ENCODE results near the gene CDY2A.
"Not testable (repeated sequence)": the region's sequence is repeated elsewhere in the genome, so short reads cannot be mapped to it uniquely, and the experiment has no call there.

CDY2A gene, protein sequence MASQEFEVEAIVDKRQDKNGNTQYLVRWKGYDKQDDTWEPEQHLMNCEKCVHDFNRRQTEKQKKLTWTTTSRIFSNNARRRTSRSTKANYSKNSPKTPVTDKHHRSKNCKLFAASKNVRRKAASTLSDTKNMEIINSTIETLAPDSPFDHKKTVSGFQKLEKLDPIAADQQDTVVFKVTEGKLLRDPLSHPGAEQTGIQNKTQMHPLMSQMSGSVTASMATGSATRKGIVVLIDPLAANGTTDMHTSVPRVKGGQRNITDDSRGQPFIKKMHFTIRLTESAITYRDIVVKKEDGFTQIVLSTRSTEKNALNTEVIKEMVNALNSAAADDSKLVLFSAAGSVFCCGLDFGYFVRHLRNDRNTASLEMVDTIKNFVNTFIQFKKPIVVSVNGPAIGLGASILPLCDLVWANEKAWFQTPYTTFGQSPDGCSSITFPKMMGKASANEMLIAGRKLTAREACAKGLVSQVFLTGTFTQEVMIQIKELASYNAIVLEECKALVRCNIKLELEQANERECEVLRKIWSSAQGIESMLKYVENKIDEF

DNA sequence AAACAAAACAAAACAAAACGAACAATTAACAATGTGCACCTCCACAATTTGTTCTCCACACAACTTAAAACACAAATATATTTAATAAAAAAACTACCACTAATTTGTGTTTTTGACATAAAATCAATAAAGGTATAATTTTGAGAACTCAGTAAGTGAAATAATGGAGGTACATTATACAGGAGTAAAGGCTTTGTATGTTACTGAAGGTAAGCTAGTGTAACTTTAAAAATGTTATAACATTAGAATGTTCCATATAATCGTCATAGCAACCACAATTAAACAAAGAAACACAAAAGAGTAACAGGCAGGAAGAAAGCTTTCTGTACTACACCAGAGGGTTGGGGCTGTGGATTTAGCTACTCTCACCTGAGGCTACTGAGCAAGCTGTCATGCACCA, at the start of gene CDY2A:
Gene CDY2A (plus strand): TSS at position 301 of the 400 bp plus-strand sequence. CDS start 328 bp downstream, outside the sequence.
- DNase-seq, result not testable (repeated sequence)

DNA sequence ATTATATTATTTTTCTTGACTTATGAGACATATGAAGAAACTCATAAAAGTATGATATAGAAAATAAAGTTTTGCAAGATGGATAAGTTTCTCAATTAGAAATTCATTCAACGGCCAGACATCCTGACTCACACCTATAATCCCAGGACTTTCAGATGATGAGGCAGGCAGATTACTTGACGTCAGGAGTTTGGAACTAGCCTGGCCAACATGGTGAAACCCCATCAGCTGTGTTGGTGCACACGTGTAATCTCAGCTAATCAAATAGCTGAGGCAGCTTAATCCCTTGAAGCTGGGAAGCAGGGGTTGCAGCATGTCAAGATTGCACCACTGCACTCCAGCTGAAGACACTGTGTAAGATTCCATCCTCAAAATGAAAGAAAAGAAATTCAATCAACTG, 28.0 kb upstream of the CDY2A start:
- DNase-seq, result not testable (repeated sequence)

- DNase-seq, result not testable (repeated sequence)
Measured at GRCh38 chrY:17998266-17998665, 27.3 kb upstream of the CDY2A start.

- DNase-seq, result not testable (repeated sequence)
Measured at GRCh38 chrY:18023897-18024296, 1.7 kb upstream of the CDY2A start.

DNA sequence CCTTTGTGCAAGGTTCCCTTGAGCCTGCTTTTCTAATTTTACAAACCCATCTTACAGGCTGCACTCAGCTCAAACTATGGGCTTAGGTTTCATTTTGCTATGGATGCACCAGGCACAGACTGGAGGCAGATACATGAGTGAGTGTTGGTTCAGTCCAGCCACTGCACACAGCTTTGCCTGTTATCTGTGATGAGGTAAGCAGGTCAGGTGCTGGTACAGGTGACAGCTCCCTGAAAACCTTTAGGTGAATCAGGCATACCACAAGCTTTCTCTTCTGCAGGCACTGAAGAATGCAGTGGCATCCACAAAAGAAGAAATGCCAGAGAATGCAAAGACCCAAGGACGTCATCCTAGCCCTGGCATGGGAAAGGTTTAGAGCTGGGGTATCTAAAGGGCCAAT, 3.3 kb downstream of the CDY2A start:
- not testable (repeated sequence) for DNase-seq

GRCh38 chrY:18030178-18030577, 4.6 kb downstream of the CDY2A start:
- DNase-seq, result not testable (repeated sequence)

DNA sequence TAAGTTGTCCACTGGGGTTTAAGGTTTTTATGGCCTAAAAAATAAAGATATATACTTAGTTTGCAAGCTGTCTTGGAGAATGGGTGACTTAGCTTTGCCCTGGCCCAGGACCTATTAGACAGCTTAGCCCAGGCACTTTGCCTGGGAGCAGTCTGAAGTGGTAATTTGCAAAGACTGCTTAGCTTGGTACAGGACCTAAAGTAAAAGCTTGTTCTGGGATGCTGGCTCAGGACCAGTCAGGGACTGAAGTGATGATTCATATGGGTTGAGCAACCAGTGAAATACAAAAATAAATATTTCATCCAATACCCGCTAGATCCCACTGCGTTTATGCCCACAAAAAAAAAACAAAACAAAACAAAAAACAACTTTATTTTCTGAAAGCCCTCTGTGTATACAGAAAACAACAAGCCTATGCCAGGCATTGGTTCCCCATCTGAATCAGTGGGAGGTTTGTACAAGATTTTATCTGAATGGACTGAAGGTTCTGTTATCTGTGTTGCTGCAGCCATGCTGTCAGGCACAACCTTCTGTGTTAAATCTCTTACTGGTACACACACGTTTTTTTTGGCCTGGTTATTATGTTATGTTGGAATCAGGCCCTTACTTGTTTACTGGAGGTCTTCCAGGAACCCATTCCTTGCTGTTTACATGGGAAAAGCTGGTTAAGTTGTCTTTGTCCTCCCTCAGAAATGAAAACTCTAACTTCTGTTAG, 8.7 kb downstream of the CDY2A start:
- not testable (repeated sequence) for DNase-seq

GRCh38 chrY:18034864-18035263, 9.3 kb downstream of the CDY2A start:
- not testable (repeated sequence) for DNase-seq

DNA sequence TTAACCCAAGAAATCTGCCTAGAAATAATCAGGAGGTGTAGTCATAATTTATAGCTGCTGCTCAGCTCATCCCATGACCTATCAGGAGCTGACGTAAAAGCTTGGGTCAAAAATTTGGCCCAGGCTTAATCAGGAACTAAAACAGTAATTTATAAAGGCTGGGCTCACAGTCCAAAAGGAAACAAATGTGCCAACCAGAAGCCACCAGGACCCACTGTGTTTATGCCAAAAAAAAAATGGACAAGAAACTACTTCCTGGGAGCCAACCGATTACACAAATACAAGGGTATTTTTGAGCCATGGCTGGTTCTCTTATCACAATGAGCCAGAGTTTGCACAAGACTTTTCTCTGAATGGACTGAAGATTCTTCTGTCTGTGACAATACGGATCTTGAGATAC, 19.4 kb downstream of the CDY2A start:
- not testable (repeated sequence) for DNase-seq

DNA sequence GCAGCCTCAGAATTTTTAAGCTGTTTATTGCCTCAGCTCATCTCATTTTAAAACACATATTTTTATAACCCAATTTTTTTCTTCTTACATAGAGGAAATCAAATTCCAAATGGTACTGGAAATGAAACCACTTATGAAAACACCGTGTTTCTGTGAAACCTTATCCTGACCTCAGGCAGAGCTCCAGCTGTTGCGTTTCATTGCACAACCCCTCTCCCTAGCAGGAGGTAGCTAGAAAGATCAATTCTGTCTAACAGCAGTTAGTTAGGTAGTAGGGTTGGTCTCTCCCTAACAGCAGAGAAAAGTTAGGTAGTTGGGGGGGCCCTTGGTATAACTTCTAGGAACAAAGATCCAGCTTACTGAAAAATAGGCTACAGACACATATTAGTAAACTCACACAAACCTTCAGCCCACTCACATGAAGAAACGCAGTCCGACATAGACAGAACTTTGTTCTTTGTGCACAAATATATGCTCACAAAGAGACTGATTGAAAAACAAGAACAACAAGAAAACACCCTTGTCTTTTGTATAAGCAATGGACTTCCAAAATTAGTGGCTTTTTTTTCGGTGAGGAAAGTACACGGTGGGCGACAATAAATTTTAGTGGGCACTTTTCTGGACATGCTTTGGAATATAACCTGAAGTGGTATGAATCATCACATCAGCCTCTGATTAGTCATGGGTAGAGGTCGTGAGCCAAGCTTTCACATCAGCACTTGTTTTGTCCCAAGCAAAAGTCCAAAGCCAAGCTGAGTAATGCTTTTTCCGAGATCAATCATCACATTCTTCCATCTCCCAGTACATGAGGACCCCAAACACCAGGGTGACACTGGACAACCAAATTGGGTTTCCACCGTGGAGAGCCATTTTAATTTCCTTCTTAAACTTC, 22.8 kb downstream of the CDY2A start:
- not testable (repeated sequence) for DNase-seq

GRCh38 chrY:18049061-18049460, 23.5 kb downstream of the CDY2A start:
- DNase-seq, result not testable (repeated sequence)

DNA sequence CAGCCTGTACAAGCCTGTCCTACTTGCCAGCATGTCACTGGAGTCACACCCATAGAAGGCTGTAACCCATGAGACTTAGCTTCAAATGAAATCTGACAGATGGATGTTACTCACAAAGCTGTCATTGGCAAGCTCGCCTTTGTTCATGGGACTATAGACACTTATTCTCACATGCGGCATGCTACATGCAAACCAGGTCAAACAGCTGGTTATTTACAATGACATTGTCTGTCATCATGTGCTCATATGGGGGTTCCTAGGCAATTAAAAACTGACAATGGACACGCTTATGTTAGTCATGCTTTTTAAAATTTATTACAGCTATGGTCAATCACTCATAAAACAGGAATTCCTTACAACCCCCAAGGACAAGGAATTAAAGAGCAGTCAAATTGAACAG, 30.9 kb downstream of the CDY2A start:
- DNase-seq, result not testable (repeated sequence)

DNA sequence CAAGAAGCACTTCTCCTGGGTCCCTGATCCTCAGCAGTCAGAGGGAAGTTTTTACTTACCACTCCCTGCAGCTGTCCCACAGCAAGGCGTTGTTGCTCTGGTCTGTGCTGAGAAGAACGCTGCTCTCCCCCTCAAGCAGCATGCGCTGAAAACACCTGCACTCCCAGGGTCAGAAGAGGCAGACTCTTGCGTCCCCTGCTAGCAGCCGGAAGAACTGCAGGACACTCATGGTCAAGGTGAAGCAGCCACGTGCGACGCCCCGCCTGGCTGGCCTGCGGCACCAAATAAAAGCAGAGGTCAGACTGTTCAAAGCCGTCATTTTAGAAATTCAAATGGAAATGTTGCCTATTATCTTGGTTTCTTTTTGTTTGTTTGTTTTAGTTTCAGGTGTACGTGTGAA, 47.9 kb downstream of the CDY2A start:
- DNase-seq, result not testable (repeated sequence)

All from NCI-H1092 (cell line).